ENCODE measurements around the gene AGPAT1. TPM values are rescaled to one million over a fixed set of nuclear protein-coding genes. Genes with fewer than 3 reads are reported as not detected.
"Not testable (repeated sequence)": the region's sequence is repeated elsewhere in the genome, so short reads cannot be mapped to it uniquely, and the experiment has no call there.

AGPAT1 gene
- polyA plus RNA-seq, 3 donors from 2014 or later = 14.9 to 24.3 (median 17.2) TPM

DNA sequence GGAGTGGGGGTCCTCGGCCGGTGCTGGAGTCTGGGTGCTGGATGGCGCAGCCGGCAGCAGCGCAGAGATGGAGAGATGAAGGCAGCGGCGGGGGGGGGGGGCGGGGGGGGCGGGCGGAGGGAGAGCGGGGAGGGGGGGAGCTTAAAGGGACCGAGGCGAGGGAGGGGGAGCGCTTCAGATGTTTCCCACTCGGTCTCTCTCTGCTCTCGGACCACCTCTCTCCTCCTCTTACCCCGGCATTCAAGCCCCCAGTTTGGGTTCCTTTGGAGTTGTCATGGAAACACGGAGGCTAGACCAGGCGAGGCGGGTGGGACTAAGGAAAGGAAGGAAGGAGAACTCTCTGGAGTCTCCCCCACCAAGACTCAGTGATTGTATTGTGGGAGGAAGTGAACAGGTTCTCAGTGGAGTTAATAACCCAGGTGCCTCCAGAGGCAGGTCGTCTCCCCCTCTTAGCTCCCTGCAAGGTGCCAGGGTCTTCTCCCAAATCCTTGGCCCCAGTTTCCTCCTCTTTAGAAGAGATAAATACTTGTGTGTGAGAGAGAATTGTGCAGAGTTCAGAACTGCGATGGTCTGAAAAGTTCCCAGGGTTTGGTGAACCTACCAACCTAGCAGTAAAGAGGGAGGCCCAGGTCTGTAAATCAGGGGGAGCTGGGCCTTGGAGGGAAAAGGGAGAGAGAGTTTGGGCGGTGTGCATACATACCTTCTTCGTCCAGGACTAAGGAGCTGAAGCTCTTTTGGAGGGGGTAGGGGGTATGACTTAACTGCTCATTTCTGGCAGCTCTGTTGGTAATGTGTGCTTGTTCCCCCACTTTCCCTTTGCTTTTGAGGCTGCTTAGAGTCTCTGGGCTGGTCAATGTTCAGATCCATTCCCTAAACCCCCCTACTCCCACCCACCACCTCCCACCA, 23.8 kb downstream of the AGPAT1 start, which contains the start of gene PRRT1:
Gene PRRT1 (minus strand): TSS at position 77 of the 906 bp plus-strand sequence. CDS start 112 bp downstream, outside the sequence.
- Mint-ChIP-seq H3K27me3 (ENCODE audit: low read depth in 3 of 3) (peaks cover 9 to 18% (median 17%) of the 10 kb centered on the region in 3 donors), H3K36me3 (no peaks in the 10 kb centered on the region), H3K27ac (peak within 1 kb of the TSS in 5 of 6 donors; percentile 90 to 95 (median 94)), H3K9me3 (peaks cover 0 to 6% (median 2%) of the 10 kb centered on the region in 6 donors), H3K4me1 (peaks cover 52 to 66% of the 10 kb centered on the region in 2 donors), H3K4me3 (peak within 1 kb of the TSS; percentile 17 to 99 (median 71))
- no peak for DNase-seq

DNA sequence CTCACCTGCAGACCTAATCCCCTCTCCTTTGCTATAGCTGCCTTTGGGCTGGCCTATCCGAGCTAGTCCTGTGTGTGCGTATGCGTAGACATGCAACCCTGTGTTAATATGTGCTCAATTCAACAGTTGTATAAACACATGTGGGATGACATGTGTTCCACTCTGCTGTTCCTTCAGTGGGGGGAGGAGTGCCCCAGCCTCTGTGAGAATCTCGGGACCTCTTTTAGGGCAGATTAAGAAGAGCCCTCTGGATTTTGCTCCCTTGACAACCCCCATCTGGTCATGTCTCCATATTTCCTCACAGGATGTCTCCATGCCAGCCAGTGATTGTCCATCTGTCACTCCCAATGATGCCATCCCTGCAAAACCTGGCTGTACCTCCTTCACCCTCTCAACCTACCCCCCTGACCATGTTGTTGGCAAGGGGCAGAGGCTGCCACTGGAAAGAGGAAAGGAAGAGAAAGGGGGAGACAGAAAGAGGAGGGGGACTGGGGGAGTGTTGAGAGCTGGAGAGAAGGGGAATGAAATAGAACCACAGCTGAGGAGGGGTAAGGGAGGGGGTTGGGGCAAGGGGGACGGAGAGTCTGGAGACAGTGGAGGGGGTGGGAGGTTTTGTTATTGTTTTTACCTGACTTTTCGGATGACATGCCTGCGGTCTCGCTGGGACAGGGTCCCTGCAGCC, 24.6 kb downstream of the AGPAT1 start:
- Mint-ChIP-seq H3K27me3 (ENCODE audit: low read depth in 3 of 3) (peaks cover 16 to 19% (median 18%) of the 10 kb centered on the region in 3 donors), H3K36me3 (peaks cover 0 to 4% (median 0%) of the 10 kb centered on the region in 3 donors), H3K4me3 (peak overlapping the region in 2 of 5 donors; percentile 21 to 60), H3K4me1 (peaks cover 58 to 73% of the 10 kb centered on the region in 2 donors), H3K9me3 (peaks cover 0 to 6% (median 2%) of the 10 kb centered on the region in 6 donors), H3K27ac (peak overlapping the region in 3 of 6 donors; percentile 1 to 67 (median 8))
- no peak for DNase-seq

DNA sequence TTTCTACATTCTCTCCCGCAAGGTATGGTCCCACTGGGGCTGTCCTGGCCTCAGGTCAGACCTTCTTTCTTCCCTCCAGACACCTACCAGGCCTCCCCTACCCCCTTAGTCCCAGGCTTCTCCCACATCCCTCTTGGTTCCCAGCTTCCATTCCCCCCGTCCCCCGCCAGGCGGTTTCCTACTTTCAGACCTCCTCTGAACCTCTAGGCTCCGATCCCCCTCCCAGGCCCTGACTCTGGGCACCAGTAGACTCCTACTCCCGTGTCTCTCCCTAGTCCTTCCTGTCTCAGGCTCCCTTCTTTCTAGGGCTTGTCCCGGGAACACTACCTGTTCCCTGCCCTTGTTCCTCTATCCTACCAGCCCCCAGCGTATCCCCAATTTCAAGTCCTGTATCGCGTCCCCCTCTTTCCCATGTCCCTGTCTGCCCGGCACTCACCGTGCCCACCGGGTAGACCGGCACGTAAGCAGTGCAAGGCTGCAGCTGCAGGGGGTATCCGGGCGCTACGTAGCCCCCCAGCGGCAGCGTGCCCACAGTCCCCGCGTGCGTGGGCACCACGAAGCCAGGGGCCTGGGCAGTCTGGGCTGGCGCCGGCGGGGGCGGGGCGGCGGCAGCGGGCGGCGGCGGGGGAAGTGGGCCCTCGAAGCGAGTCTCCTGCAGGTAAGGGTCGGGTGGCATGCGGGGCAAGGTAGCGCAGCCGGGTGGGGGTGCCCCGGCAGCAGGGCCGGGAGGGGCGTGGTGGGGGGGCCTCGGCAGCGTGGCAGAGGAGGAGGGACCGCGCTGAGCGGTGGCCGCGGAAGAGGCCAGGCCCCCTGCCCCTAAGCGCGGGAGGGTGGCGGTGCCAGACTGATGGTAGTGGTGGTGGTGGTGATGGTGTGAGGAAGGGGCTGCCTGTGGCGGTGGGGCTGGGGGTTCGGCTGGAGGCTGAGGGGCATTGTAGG, 25.7 kb downstream of the AGPAT1 start:
- Mint-ChIP-seq H3K27me3 (ENCODE audit: low read depth in 3 of 3) (peaks cover 18 to 23% (median 19%) of the 10 kb centered on the region in 3 donors), H3K4me1 (peaks cover 53 to 74% of the 10 kb centered on the region in 2 donors), H3K27ac (peak overlapping the region in 2 of 6 donors; percentile 1 to 12), H3K9me3 (peaks cover 0 to 6% (median 2%) of the 10 kb centered on the region in 6 donors), H3K36me3 (peaks cover 0 to 7% (median 0%) of the 10 kb centered on the region in 3 donors), H3K4me3 (peak overlapping the region; percentile 17 to 57 (median 30))
- DNase-seq = no peak

- Mint-ChIP-seq H3K36me3 (peaks cover 0 to 7% (median 0%) of the 10 kb centered on the region in 3 donors), H3K27ac (peak overlapping the region; percentile 65 to 92 (median 81)), H3K4me1 (peaks cover 44 to 64% of the 10 kb centered on the region in 2 donors), H3K9me3 (peaks cover 0 to 6% (median 2%) of the 10 kb centered on the region in 6 donors), H3K4me3 (peak overlapping the region; percentile 89 to 97 (median 92)), H3K27me3 (ENCODE audit: low read depth in 3 of 3) (peaks cover 17 to 24% (median 17%) of the 10 kb centered on the region in 3 donors)
- no peak for DNase-seq
Measured at GRCh38 chr6:32149092-32149755, 26.7 kb downstream of the AGPAT1 start.

- DNase-seq = peak; percentile 80 to 86 (median 85)
- Mint-ChIP-seq H3K9me3 (peaks cover 0 to 6% (median 2%) of the 10 kb centered on the region in 6 donors), H3K4me3 (peak overlapping the region; percentile 89 to 97 (median 92)), H3K36me3 (peaks cover 0 to 7% (median 0%) of the 10 kb centered on the region in 3 donors), H3K27me3 (ENCODE audit: low read depth in 3 of 3) (peaks cover 11 to 24% (median 12%) of the 10 kb centered on the region in 3 donors), H3K4me1 (peaks cover 37 to 57% of the 10 kb centered on the region in 2 donors), H3K27ac (peak overlapping the region; percentile 65 to 92 (median 81))
Measured at GRCh38 chr6:32148289-32149091, 27.4 kb downstream of the AGPAT1 start.

DNA sequence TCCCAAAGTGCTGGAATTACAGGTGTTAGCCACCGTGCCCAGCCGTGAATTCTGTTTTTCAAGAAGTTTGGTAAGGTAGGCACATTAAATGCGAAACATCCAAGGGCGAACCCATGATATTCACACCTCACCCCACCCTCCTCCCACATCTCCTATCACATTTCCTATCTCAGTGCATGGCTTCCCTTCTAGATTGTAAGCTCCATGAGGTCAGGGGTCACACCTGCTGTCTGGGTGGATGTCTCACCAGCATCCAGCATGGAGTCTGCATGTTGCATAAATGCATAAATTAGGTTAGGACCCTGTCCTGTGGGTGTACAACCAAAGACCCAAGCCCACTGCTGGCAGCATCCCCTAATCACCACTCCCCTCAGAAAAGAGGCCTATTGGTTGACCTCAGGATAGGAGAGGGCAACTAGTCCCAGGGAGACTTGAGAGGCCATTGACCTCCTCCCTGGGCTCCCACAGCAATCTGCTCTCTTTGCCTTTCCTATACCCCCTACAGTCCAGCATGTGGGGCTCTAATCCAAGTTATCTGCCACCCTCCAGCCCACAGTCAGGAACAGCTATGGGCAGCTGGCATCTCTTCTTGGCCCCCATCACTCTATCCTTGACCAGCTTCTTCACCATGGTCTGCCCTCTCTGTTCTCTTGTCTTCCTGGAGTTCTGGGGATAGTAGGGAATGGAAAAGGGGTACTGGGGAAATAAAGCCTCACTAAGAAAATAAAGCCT, 28.3 kb downstream of the AGPAT1 start:
- Mint-ChIP-seq H3K27me3 (ENCODE audit: low read depth in 3 of 3) (peaks cover 9 to 20% (median 10%) of the 10 kb centered on the region in 3 donors), H3K9me3 (peaks cover 0 to 6% (median 2%) of the 10 kb centered on the region in 6 donors), H3K27ac (peak overlapping the region in 3 of 6 donors; percentile 17 to 80 (median 67)), H3K4me1 (peaks cover 30 to 48% of the 10 kb centered on the region in 2 donors), H3K4me3 (peak overlapping the region; percentile 89 to 97 (median 92)), H3K36me3 (peaks cover 0 to 7% (median 0%) of the 10 kb centered on the region in 3 donors)
- DNase-seq = no peak

GRCh38 chr6:32146687-32147086, 29.2 kb downstream of the AGPAT1 start:
- DNase-seq = no peak
- H3K27me3 Mint-ChIP-seq (ENCODE audit: low read depth in 3 of 3) = peaks cover 7 to 23% (median 12%) of the 10 kb centered on the region in 3 donors
- peaks cover 30 to 41% of the 10 kb centered on the region in 2 donors for H3K4me1 Mint-ChIP-seq
- H3K36me3 Mint-ChIP-seq = peaks cover 0 to 7% (median 0%) of the 10 kb centered on the region in 3 donors
- H3K9me3 Mint-ChIP-seq = peaks cover 0 to 6% (median 2%) of the 10 kb centered on the region in 6 donors
- peak overlapping the region in 3 of 5 donors; percentile 2 to 61 (median 48) for H3K4me3 Mint-ChIP-seq
- H3K27ac Mint-ChIP-seq = peak overlapping the region in 4 of 6 donors; percentile 9 to 32 (median 20)

DNA sequence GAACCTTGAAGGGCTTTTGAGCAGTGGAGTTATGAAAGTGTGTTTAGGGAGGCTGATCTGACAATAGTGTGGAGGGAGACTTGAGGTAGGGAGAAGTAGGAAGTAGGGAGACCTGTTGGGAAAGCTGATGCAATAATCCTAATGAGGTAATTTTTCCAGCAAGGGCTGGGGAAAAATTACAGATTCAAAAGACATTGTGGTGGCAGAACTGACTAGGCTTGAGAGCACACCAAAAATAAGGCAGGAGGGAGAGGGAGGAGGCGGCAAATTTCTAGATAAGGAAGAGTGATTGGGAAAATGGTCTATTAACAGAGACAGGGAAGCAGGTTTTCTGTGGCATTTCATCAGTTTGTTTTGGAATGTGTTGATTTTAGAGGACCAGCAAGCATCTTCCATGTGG, 29.6 kb downstream of the AGPAT1 start:
- no peak for DNase-seq
- Mint-ChIP-seq H3K9me3 (peaks cover 0 to 6% (median 2%) of the 10 kb centered on the region in 6 donors), H3K4me1 (peaks cover 30 to 41% of the 10 kb centered on the region in 2 donors), H3K4me3 (peak overlapping the region in 4 of 5 donors; percentile 2 to 61 (median 32)), H3K27ac (peak overlapping the region in 3 of 6 donors; percentile 9 to 32 (median 13)), H3K27me3 (ENCODE audit: low read depth in 3 of 3) (peaks cover 7 to 23% (median 12%) of the 10 kb centered on the region in 3 donors), H3K36me3 (peaks cover 0 to 7% (median 0%) of the 10 kb centered on the region in 3 donors)

DNA sequence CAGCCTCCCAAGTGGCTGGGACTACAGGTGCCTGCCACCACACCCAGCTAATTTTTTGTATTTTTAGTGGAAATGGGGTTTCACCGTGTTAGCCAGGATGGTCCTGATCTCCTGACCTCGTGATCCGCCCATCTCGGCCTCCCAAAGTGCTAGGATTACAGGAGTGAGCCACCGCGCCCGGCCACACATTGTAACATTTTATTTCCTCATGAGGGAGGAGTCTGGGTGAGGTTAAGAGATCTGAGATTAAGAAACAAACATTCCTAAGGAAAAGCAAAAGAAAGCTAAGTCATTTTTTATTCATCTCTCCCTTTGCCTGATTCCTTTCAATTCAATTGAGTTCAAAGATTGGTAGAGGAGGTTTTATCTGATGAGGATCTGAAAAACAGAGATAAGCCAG, 31.6 kb downstream of the AGPAT1 start:
- H3K27me3 Mint-ChIP-seq (ENCODE audit: low read depth in 3 of 3) = peaks cover 6 to 19% (median 12%) of the 10 kb centered on the region in 3 donors
- peaks cover 30 to 35% of the 10 kb centered on the region in 2 donors for H3K4me1 Mint-ChIP-seq
- not testable (repeated sequence) for H3K36me3 Mint-ChIP-seq, H3K9me3 Mint-ChIP-seq, DNase-seq, H3K4me3 Mint-ChIP-seq, H3K27ac Mint-ChIP-seq

DNA sequence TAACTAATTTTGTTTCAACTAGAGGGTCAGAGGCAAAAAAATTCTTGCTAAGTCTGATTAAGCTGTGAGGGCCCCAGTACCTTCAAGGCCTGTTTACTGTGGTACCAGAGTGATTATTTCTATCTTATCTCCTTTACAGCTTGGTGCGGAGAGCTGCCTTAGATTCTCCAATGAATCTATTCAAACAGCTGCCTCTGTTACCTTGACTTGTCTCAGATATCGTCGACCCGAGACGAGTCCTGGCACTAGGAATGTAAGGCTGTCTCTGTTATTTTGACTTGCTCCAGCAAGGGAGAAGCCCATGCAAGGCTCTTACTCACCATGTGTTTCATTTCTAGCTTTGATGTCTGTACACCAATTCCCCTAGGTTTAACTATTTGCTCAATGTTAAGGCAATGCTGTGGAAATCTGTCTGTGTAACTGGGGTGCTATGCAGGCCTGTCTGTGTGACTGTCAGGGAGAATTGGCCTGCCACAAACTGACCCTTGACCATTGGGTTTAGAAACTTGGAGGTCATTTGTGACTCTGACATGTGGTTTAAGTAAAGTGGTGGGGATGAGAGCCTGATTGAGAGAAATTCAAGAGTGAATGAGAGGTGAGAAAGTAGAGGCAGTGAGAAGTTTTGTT, 35.4 kb downstream of the AGPAT1 start:
- DNase-seq = no peak
- H3K9me3 Mint-ChIP-seq = no peaks in the 10 kb centered on the region
- peak overlapping the region in 1 of 6 donors; percentile 20 for H3K27ac Mint-ChIP-seq
- no peaks in the 10 kb centered on the region for H3K36me3 Mint-ChIP-seq
- H3K27me3 Mint-ChIP-seq (ENCODE audit: low read depth in 3 of 3) = peaks cover 2 to 6% (median 4%) of the 10 kb centered on the region in 3 donors
- no peaks in the 10 kb centered on the region for H3K4me1 Mint-ChIP-seq
- no peak overlapping the region for H3K4me3 Mint-ChIP-seq

Measured in immature natural killer cell (primary cell).